ENCODE results near the gene NXN.

DNA sequence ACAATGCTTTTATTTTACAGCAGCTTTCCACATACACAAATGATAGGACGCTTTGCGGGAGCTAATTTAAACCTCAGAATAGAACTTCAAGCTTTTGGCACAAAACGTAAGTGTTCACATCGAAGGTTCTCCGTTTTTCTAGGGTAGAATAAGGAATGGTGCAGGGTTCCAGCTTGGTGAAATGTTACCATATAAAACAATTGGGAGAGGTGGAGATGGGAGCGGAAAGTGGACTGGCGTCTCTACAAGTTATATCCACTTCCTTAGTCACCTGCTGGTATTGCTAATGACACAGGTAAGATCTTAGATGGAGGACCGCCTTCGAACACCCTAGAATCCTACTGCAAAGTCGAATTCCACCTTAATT lies 1.7 kb upstream of the NXN start:
- TF ChIP-seq, protein P1, sequence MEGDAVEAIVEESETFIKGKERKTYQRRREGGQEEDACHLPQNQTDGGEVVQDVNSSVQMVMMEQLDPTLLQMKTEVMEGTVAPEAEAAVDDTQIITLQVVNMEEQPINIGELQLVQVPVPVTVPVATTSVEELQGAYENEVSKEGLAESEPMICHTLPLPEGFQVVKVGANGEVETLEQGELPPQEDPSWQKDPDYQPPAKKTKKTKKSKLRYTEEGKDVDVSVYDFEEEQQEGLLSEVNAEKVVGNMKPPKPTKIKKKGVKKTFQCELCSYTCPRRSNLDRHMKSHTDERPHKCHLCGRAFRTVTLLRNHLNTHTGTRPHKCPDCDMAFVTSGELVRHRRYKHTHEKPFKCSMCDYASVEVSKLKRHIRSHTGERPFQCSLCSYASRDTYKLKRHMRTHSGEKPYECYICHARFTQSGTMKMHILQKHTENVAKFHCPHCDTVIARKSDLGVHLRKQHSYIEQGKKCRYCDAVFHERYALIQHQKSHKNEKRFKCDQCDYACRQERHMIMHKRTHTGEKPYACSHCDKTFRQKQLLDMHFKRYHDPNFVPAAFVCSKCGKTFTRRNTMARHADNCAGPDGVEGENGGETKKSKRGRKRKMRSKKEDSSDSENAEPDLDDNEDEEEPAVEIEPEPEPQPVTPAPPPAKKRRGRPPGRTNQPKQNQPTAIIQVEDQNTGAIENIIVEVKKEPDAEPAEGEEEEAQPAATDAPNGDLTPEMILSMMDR (IDR thresholded peaks at IDR 0.05) = peak; percentile 39
- no peak for TF ChIP-seq EZH2 (IDR thresholded peaks at IDR 0.05; ENCODE audit: borderline replicate concordance, insufficient read depth, low read depth, low read length, poor library complexity, severe bottlenecking)

All from B cell (primary cell).